GM23338 (cell line): ENCODE results near the gene FAT1. TPM values are rescaled to one million over a fixed set of nuclear protein-coding genes. Genes with fewer than 3 reads are reported as not detected.

ENCODE experiments used
- ATAC-seq: fragments of 200-7000 bp; cut with Tn5 transposase; 3 replicates; pipeline ENCODE4 v1.9.1; 2020
- DNase-seq: peaks from one replicate; pipeline ENCODE4 v3.0.0-alpha.2; 2015; ENCODE audit warnings: low spot score
- H2AFZ ChIP-seq: fragments of 200-600 bp; sonication (generic); 2 replicates; pipeline ENCODE4 v1.8.0; 2016; ENCODE audit warnings: antibody characterized with exemption, mild to moderate bottlenecking, moderate library complexity
- H3F3A ChIP-seq: fragments of 200-600 bp; sonication (generic); replicated peaks from 2 replicates; pipeline ENCODE4 v1.8.0; 2017; ENCODE audit warnings: antibody characterized with exemption, mixed run types, low read depth
- H3K27ac ChIP-seq: fragments of 200-600 bp; sonication (generic); 2 replicates; pipeline ENCODE4 v1.6.1; 2016; ENCODE audit warnings: low read depth
- H3K27me3 ChIP-seq: fragments of 200-600 bp; sonication (generic); 2 replicates; pipeline ENCODE4 v1.8.0; 2016; ENCODE audit warnings: mild to moderate bottlenecking, mixed run types, moderate library complexity; ENCODE audit not compliant: insufficient read depth
- H3K36me3 ChIP-seq: fragments of 200-600 bp; sonication (generic); 2 replicates; pipeline ENCODE4 v1.8.0; 2016; ENCODE audit warnings: mild to moderate bottlenecking; ENCODE audit not compliant: insufficient read depth
- H3K4me1 ChIP-seq: fragments of 200-600 bp; sonication (generic); 2 replicates; pipeline ENCODE4 v1.8.0; 2016; ENCODE audit warnings: mild to moderate bottlenecking, moderate library complexity; ENCODE audit not compliant: insufficient read depth
- H3K4me2 ChIP-seq: fragments of 200-600 bp; sonication (generic); 2 replicates; pipeline ENCODE4 v1.7.1; 2017; ENCODE audit warnings: mixed run types
- H3K4me3 ChIP-seq: fragments of 200-600 bp; sonication (generic); 2 replicates; pipeline ENCODE4 v1.6.1; 2016; ENCODE audit warnings: mixed run types
- H3K79me2 ChIP-seq: fragments of 200-600 bp; sonication (generic); replicated peaks from 2 replicates; pipeline ENCODE4 v1.8.0; 2017; ENCODE audit warnings: mild to moderate bottlenecking; ENCODE audit not compliant: insufficient read depth
- H3K9me2 ChIP-seq: fragments of 200-600 bp; sonication (generic); 2 replicates; pipeline ENCODE4 v1.8.0; 2017; ENCODE audit not compliant: insufficient read depth
- H4K20me1 ChIP-seq: fragments of 200-600 bp; sonication (generic); replicated peaks from 2 replicates; pipeline ENCODE4 v1.8.0; 2017; ENCODE audit warnings: mild to moderate bottlenecking; ENCODE audit not compliant: insufficient read depth
- H3K27ac Mint-ChIP-seq: 2 replicates; pipeline ENCODE4 v1.8.0; 2020; ENCODE audit warnings: inconsistent platforms, mild to moderate bottlenecking, moderate library complexity, mixed read lengths
- H3K27me3 Mint-ChIP-seq: 3 replicates; pipeline ENCODE4 v1.8.0; 2022; ENCODE audit warnings: low read depth, mild to moderate bottlenecking, moderate library complexity, mixed read lengths, inconsistent platforms; ENCODE audit not compliant: insufficient read depth, poor library complexity
- H3K36me3 Mint-ChIP-seq: 3 replicates; pipeline ENCODE4 v1.8.0; 2021; ENCODE audit warnings: low read depth, mild to moderate bottlenecking, inconsistent platforms, moderate library complexity, mixed read lengths
- H3K4me1 Mint-ChIP-seq: 3 replicates; pipeline ENCODE4 v1.8.0; 2020; ENCODE audit warnings: mild to moderate bottlenecking, inconsistent platforms, mixed read lengths
- H3K4me3 Mint-ChIP-seq: 3 replicates; pipeline ENCODE4 v1.8.0; 2021; ENCODE audit warnings: moderate library complexity, mild to moderate bottlenecking, inconsistent platforms, mixed read lengths
- H3K9me3 Mint-ChIP-seq: 3 replicates; pipeline ENCODE4 v1.8.0; 2020; ENCODE audit warnings: moderate library complexity, mild to moderate bottlenecking, inconsistent platforms, mixed read lengths
- CREB1 ChIP-seq: fragments of 250-450 bp; sonication (Bioruptor Pico); IDR thresholded peaks from 2 replicates; pipeline ENCODE4 v1.5.0; 2020; ENCODE audit warnings: low read depth, mild to moderate bottlenecking, moderate library complexity
- ETS1 ChIP-seq: IDR thresholded peaks from 2 replicates; pipeline ENCODE4 v1.6.1; 2016; ENCODE audit warnings: antibody characterized with exemption
- EZH2 ChIP-seq: fragments of 200-600 bp; sonication (generic); IDR thresholded peaks from one replicate; pipeline ENCODE4 v1.8.0; 2017; ENCODE audit warnings: antibody characterized with exemption, mild to moderate bottlenecking, low read depth; ENCODE audit not compliant: unreplicated experiment
- EZH2phosphoT487 ChIP-seq: fragments of 200-600 bp; sonication (generic); IDR thresholded peaks from one replicate; pipeline ENCODE4 v1.8.1; 2018; ENCODE audit warnings: antibody characterized with exemption; ENCODE audit not compliant: unreplicated experiment
- JUNB ChIP-seq: IDR thresholded peaks from one replicate; pipeline ENCODE4 v1.6.1; 2016; ENCODE audit warnings: antibody characterized with exemption; ENCODE audit not compliant: unreplicated experiment
- NANOG ChIP-seq: IDR thresholded peaks from 2 replicates; pipeline ENCODE4 v1.6.1; 2016; ENCODE audit warnings: antibody characterized with exemption, borderline replicate concordance
- POLR2AphosphoS5 ChIP-seq: IDR thresholded peaks from 2 replicates; pipeline ENCODE4 v1.6.1; 2016; ENCODE audit warnings: antibody characterized with exemption, low read depth
- STAT1 ChIP-seq: IDR thresholded peaks from one replicate; pipeline ENCODE4 v1.6.1; 2016; ENCODE audit warnings: antibody characterized with exemption; ENCODE audit not compliant: unreplicated experiment
- ZNF114 ChIP-seq: fragments of 250-450 bp; sonication (Bioruptor Pico); IDR thresholded peaks from 2 replicates; pipeline ENCODE4 v1.5.0; 2020; ENCODE audit warnings: mild to moderate bottlenecking, moderate library complexity
- ZNF331 ChIP-seq: fragments of 250-450 bp; sonication (Bioruptor Pico); IDR thresholded peaks from 2 replicates; pipeline ENCODE4 v1.5.0; 2020; ENCODE audit warnings: low read depth, mild to moderate bottlenecking, moderate library complexity
- polyA plus RNA-seq: library from polyadenylated mRNA; unstranded; fragments of >200 nt; fragmentation: Nextera tagmentation; extraction: Ambion mirVana; gene quantifications from 2 replicates; pipeline ENCODE4 v1.2.1, GENCODE V29; 2016
- total RNA-seq: library from RNA; depleted of rRNA; stranded (reverse); fragments of >200 nt; shearing (Covaris generic); gene quantifications from 2 replicates; pipeline ENCODE4 v1.2.3, GENCODE V29; 2014
- TF ChIP-seq, protein P1 (sequence below), 2 experiments: fragments of 200-600 bp in 1 of 2; sonication (generic) in 1 of 2; conservative IDR thresholded peaks; 2 replicates each; pipeline versions ENCODE4 v1.5.1 to v1.6.1; 2016 to 2017; ENCODE audit warnings: antibody characterized with exemption in 2 of 2, low read depth in 2 of 2, mild to moderate bottlenecking in 2 of 2, moderate library complexity in 1 of 2
- TF ChIP-seq, protein P2 (sequence below): IDR thresholded peaks from one replicate; pipeline ENCODE4 v1.6.1; 2018; ENCODE audit warnings: antibody characterized with exemption; ENCODE audit not compliant: unreplicated experiment

Gene FAT1
- total and polyA plus RNA-seq, 2 experiments from 2014 or later = 37.6 to 137 TPM

DNA sequence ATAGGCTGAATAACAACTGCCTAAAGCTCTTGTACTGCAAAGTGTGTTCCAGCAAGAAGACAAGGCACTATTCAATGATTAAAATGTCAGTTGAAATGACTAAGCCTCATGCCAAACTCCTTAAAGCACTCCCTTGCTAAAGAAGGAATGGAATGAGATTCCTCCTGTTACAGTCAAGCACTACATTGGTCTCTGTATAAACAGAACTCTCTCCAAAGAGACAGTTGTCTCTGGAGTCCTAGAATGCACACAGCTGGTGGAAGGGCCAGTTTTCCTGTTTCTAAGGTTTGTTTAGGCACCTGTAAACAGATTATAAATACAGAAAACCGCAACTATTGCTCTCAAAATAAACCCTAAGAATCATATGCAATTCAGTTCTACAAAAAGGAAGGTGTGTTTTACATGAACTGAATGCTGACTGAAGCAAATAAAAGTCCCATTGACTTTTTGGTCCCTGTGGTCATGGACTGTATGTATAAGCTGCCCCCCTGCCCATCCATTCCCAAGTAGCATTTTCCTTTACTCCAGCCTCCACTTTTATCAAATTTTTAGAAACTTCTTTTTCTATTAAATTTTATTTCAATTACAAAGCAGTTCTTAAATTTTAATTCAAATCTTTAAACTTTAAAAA, 47.0 kb downstream of the FAT1 start:
- Histone ChIP-seq H3K27me3 (no peaks in the 10 kb centered on the region), H3K4me2 (peak overlapping the region; percentile 26), H2AFZ (no peak overlapping the region), H3K4me1 (peaks cover 21% of the 10 kb centered on the region), H4K20me1 (no peaks in the 10 kb centered on the region), H3K9me2 (no peaks in the 10 kb centered on the region), H3K36me3 (no peaks in the 10 kb centered on the region), H3K27ac (peak overlapping the region; percentile 51), H3K79me2 (peaks cover 71% of the 10 kb centered on the region), H3K4me3 (no peak overlapping the region; the same call in 1 of the 2 replicates), H3F3A (no peaks in the 10 kb centered on the region)
- peaks cover 6% of the 10 kb centered on the region; the same call in 1 of the 3 replicates for H3K36me3 Mint-ChIP-seq
- peaks cover 2% of the 10 kb centered on the region for H3K27me3 Mint-ChIP-seq
- peak overlapping the region; percentile 77 for H3K27ac Mint-ChIP-seq
- peaks cover 50% of the 10 kb centered on the region for H3K4me1 Mint-ChIP-seq
- TF ChIP-seq POLR2AphosphoS5 = no peak
- no peak for TF ChIP-seq ETS1
- TF ChIP-seq CREB1 (CRISPR knock-in tag) = no peak
- TF ChIP-seq EZH2 = no peak
- TF ChIP-seq, protein P1, sequence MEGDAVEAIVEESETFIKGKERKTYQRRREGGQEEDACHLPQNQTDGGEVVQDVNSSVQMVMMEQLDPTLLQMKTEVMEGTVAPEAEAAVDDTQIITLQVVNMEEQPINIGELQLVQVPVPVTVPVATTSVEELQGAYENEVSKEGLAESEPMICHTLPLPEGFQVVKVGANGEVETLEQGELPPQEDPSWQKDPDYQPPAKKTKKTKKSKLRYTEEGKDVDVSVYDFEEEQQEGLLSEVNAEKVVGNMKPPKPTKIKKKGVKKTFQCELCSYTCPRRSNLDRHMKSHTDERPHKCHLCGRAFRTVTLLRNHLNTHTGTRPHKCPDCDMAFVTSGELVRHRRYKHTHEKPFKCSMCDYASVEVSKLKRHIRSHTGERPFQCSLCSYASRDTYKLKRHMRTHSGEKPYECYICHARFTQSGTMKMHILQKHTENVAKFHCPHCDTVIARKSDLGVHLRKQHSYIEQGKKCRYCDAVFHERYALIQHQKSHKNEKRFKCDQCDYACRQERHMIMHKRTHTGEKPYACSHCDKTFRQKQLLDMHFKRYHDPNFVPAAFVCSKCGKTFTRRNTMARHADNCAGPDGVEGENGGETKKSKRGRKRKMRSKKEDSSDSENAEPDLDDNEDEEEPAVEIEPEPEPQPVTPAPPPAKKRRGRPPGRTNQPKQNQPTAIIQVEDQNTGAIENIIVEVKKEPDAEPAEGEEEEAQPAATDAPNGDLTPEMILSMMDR (conservative IDR thresholded peaks at IDR 0.05; ENCODE audit: low read depth in 2 of 2) = no peak
- TF ChIP-seq ZNF114 (CRISPR knock-in tag) = no peak
- TF ChIP-seq EZH2phosphoT487 = no peak
- TF ChIP-seq JUNB = no peak
- TF ChIP-seq STAT1 = no peak
- no peak for TF ChIP-seq ZNF331 (CRISPR knock-in tag)
- H3K9me3 Mint-ChIP-seq = no peaks in the 10 kb centered on the region; the same call in 2 of the 3 replicates
- peak; percentile 57 for DNase-seq
- ATAC-seq = peak; percentile 88
- H3K4me3 Mint-ChIP-seq = 0 out of 3 replicates have a peak overlapping the region, but pooled peaks have one; percentile 10

GRCh38 chr4:186669735-186670134, 53.9 kb downstream of the FAT1 start:
- Histone ChIP-seq H3K36me3 (no peaks in the 10 kb centered on the region), H3K4me3 (peak overlapping the region; percentile 44; the same call in 1 of the 2 replicates), H3K27me3 (no peaks in the 10 kb centered on the region), H3F3A (no peaks in the 10 kb centered on the region), H3K27ac (0 out of 2 replicates have a peak overlapping the region, but pooled peaks have one; percentile 22), H3K4me2 (peak overlapping the region; percentile 72), H3K9me2 (no peaks in the 10 kb centered on the region), H4K20me1 (peaks cover 6% of the 10 kb centered on the region; the same call in 1 of the 2 replicates), H3K79me2 (peaks cover 70% of the 10 kb centered on the region), H3K4me1 (peaks cover 37% of the 10 kb centered on the region), H2AFZ (no peak overlapping the region)
- DNase-seq (peak; percentile 30), ATAC-seq (peak; percentile 61)
- TF ChIP-seq ETS1 (no peak), STAT1 (no peak), NANOG (no peak)
- TF ChIP-seq, protein P2, sequence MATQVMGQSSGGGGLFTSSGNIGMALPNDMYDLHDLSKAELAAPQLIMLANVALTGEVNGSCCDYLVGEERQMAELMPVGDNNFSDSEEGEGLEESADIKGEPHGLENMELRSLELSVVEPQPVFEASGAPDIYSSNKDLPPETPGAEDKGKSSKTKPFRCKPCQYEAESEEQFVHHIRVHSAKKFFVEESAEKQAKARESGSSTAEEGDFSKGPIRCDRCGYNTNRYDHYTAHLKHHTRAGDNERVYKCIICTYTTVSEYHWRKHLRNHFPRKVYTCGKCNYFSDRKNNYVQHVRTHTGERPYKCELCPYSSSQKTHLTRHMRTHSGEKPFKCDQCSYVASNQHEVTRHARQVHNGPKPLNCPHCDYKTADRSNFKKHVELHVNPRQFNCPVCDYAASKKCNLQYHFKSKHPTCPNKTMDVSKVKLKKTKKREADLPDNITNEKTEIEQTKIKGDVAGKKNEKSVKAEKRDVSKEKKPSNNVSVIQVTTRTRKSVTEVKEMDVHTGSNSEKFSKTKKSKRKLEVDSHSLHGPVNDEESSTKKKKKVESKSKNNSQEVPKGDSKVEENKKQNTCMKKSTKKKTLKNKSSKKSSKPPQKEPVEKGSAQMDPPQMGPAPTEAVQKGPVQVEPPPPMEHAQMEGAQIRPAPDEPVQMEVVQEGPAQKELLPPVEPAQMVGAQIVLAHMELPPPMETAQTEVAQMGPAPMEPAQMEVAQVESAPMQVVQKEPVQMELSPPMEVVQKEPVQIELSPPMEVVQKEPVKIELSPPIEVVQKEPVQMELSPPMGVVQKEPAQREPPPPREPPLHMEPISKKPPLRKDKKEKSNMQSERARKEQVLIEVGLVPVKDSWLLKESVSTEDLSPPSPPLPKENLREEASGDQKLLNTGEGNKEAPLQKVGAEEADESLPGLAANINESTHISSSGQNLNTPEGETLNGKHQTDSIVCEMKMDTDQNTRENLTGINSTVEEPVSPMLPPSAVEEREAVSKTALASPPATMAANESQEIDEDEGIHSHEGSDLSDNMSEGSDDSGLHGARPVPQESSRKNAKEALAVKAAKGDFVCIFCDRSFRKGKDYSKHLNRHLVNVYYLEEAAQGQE = no peak
- peak overlapping the region; percentile 68 for H3K4me3 Mint-ChIP-seq
- no peaks in the 10 kb centered on the region for H3K9me3 Mint-ChIP-seq
- H3K36me3 Mint-ChIP-seq = peaks cover 11% of the 10 kb centered on the region
- H3K4me1 Mint-ChIP-seq = peaks cover 48% of the 10 kb centered on the region
- peaks cover 5% of the 10 kb centered on the region for H3K27me3 Mint-ChIP-seq
- no peak overlapping the region; the same call in 1 of the 2 replicates for H3K27ac Mint-ChIP-seq
